Measurements from ENCODE around the gene SLC6A11. TPM values are rescaled to one million over a fixed set of nuclear protein-coding genes. Genes with fewer than 3 reads are reported as not detected.

Gene SLC6A11
- total RNA-seq, 1 experiment from 2014 or later = 1.5 TPM

GRCh38 chr3:10808974-10809373, 7.1 kb upstream of the SLC6A11 start:
- no peak overlapping the region for H3K27ac ChIP-seq (ENCODE audit: insufficient read length, low read depth, low read length)
- no peak overlapping the region for H3K56ac ChIP-seq (ENCODE audit: insufficient read length, low read depth, low read length)
- no peak overlapping the region for H3K14ac ChIP-seq (ENCODE audit: insufficient read depth, low read length)
- no peak for TF ChIP-seq CTCF (conservative IDR thresholded peaks at IDR 0.05)
- no peaks in the 10 kb centered on the region for H3K79me2 ChIP-seq (ENCODE audit: insufficient read depth, low read length)
- H3K27ac Mint-ChIP-seq = no peak overlapping the region
- H2BK12ac ChIP-seq (ENCODE audit: insufficient read length, low read depth, low read length) = no peak overlapping the region
- no peak overlapping the region for H2BK5ac ChIP-seq (ENCODE audit: insufficient read length, low read length)
- H3K23me2 ChIP-seq (ENCODE audit: insufficient read length, low read depth, low read length, poor library complexity, severe bottlenecking) = no peaks in the 10 kb centered on the region
- DNase-seq = no peak
- peaks cover 80% of the 10 kb centered on the region for H3K27me3 Mint-ChIP-seq (ENCODE audit: low read depth)
- H3K4ac ChIP-seq (ENCODE audit: low read depth, low read length) = no peak overlapping the region
- H2BK120ac ChIP-seq (ENCODE audit: low read depth, low read length, poor library complexity, severe bottlenecking) = no peak overlapping the region
- H2AK5ac ChIP-seq (ENCODE audit: insufficient read length, low read length) = no peak overlapping the region
- no peak overlapping the region for H3K9ac ChIP-seq (ENCODE audit: extremely low read depth, insufficient read length, low read length)
- H3K27me3 ChIP-seq (ENCODE audit: insufficient read depth, low read length) = no peaks in the 10 kb centered on the region; the same call in 1 of the 2 replicates
- no peaks in the 10 kb centered on the region for H3K9me3 ChIP-seq (ENCODE audit: control insufficient read depth, low read depth, low read length)
- H4K91ac ChIP-seq (ENCODE audit: insufficient read length, low read depth, low read length) = no peak overlapping the region
- H3K79me1 ChIP-seq (ENCODE audit: insufficient read depth, low read depth, low read length, poor library complexity, severe bottlenecking) = no peaks in the 10 kb centered on the region
- H2BK20ac ChIP-seq (ENCODE audit: low read depth, low read length, poor library complexity, severe bottlenecking) = no peak overlapping the region
- H2AFZ ChIP-seq (ENCODE audit: low read length) = no peak overlapping the region
- H3K4me3 Mint-ChIP-seq = no peak overlapping the region
- no peaks in the 10 kb centered on the region for H3K9me3 Mint-ChIP-seq
- no peaks in the 10 kb centered on the region for H3K36me3 Mint-ChIP-seq (ENCODE audit: insufficient read depth in 1 of 3, low read depth in 3 of 3)
- no peak overlapping the region for H3K23ac ChIP-seq (ENCODE audit: insufficient read length, low read depth, low read length)
- H3T11ph ChIP-seq (ENCODE audit: low read length) = no peak overlapping the region
- no peaks in the 10 kb centered on the region for H3K4me1 Mint-ChIP-seq
- no peaks in the 10 kb centered on the region for H4K20me1 ChIP-seq (ENCODE audit: control insufficient read depth, insufficient read depth, insufficient read length)
- H4K5ac ChIP-seq (ENCODE audit: insufficient read length, low read depth, low read length) = no peak overlapping the region
- no CpG with 5 or more reads among the region's 2 CpGs for WGBS (ENCODE audit: extremely low coverage, insufficient read length, low lambda C conversion rate)
- no peak overlapping the region for H3K4me2 ChIP-seq (ENCODE audit: insufficient read depth, insufficient read length, low read length)
- no peaks in the 10 kb centered on the region for H3K4me1 ChIP-seq (ENCODE audit: insufficient read depth, low read length)
- no peak overlapping the region for H4K8ac ChIP-seq (replicated peaks; ENCODE audit: insufficient read length, low read depth, low read length)
- H3K18ac ChIP-seq (ENCODE audit: insufficient read length, low read depth, low read length) = no peak overlapping the region
- no peak overlapping the region for H2BK15ac ChIP-seq (ENCODE audit: low read depth, low read length)
